ENCODE results near the gene WDR33.

GRCh38 chr2:127673291-127674069, 137.5 kb downstream of the WDR33 start:
- no peak for TF ChIP-seq ZNF8 (CRISPR knock-in tag; IDR thresholded peaks at IDR 0.05)
- no peak for TF ChIP-seq PPARA (CRISPR knock-in tag; IDR thresholded peaks at IDR 0.05; ENCODE audit: borderline replicate concordance)
- no peak for TF ChIP-seq ARNTL (CRISPR knock-in tag; IDR thresholded peaks at IDR 0.05; ENCODE audit: borderline replicate concordance, low read depth)
- TF ChIP-seq RARB (CRISPR knock-in tag; IDR thresholded peaks at IDR 0.05): no peak
- TF ChIP-seq TCF4 (CRISPR knock-in tag; IDR thresholded peaks at IDR 0.05; ENCODE audit: borderline replicate concordance): no peak
- no peak for TF ChIP-seq CREB5 (CRISPR knock-in tag; IDR thresholded peaks at IDR 0.05; ENCODE audit: low read depth)

Data from SK-N-SH treated with all-trans-retinoic acid at 6 μM for 48 hours (cell line).